Activated naive CD4-positive, alpha-beta T cell (primary cell): Measurements from ENCODE around the gene CST3.
"Not testable (repeated sequence)": the region's sequence is repeated elsewhere in the genome, so short reads cannot be mapped to it uniquely, and the experiment has no call there.

ENCODE experiments used
- DNase-seq, 4 experiments: peaks; one replicate each; lab custom pipeline; 2025; lab: John Stamatoyannopoulos, UW

The CST3 gene

DNA sequence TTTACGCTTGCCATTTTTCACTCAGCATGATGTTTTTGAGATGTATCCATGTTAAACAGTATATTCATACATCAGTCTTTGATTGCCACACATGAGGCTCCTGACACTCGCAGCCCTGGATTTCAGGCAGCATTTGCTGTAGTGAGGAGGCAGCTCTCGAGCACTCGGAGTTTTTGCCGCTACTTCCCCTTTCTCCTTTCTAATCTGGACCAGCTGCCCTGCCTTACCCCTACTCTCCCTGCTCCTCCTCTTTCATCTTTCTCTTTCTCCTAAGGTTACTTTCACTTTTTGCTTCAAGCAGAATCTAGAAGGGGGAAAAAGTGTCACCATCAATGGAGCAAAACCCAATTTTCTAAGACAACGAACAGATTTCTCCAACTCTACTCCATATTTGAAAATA, 5.9 kb upstream of the CST3 start:
- DNase-seq, result no peak

DNA sequence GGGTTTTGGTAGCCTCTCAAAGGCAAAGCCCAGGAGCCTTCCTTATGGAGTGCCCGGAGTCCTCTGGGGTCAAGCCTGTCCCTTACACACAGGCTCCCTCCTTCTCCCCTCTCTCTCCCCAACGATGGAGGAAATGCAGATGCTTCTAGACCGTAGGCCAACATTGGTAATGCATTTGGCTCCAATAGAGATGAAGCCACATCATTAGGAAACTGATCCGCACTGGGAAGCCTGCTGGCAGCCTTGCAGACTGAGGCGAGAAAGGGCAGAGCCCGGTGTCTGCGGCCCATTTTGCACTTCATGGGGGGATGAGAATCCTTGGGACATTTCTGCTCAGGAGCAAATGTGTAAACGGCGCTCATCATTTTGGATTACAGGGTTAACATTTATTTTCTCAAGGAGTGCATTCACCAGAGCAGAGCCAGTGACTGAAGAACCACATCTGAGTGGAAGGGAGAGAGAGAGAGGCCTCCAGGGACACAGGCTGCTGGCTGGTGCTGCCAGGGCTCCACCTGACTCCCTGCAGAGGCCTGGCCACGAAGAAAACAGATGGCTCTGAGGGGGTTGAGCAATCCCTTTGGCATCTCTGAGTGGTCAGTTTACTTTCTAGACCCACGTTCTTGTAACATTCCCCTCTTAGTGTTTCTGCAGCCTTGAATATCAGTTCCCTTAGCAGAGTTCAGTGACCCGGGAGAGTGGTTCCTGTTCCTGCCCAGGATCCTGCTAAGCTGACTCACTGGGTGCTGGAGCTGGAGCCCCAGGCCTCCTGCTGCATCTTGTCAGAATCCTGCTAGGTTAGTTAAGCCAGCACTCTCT, 4.4 kb upstream of the CST3 start:
- no peak for DNase-seq

DNA sequence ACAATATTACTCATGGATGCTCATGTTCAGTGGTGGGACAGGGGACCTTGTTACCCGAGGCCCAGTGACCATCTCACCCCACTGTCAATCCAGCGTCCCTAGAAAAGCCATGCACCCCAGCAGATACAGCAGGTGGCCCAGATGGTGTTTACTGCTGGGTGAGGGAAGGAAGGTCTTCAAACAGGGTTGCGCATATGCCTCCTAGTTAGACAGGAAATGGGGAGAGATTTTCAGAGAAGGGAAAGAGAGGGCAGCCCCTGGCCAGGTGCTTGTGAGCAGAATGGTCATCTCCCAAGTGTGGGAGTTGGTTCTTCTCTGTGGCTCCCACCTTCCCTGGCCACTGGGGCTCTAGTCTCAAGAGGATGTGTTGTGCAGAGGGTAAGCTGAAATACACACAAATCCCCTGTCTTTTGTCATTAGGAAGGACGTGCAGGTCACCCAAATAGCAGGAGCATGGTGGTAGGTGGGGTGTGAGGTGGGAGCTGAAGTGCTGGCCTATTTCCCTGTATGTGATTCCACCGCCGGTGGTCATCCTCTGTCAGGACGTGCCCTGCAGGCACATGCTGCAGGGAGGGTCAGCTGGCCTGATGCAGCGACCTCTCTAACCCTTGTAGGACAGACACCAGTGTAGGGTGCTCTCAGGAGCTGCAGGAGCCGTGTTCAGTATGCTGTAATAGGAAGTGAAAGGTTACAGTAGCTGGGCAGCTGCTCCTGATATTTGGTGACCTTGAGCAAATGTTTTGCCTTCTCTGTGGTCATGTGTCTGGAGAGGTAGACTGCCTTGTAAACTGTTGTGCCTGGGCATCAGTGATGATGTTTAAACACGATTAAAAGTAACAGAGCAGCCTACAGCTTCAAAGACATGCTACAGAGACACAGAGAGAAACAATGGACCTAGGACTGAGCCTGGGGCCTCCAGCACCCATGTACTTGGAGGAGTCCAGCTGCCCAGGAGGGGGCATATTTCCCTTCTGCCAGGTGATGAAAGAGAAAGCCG, 3.2 kb upstream of the CST3 start:
- DNase-seq, result no peak

DNA sequence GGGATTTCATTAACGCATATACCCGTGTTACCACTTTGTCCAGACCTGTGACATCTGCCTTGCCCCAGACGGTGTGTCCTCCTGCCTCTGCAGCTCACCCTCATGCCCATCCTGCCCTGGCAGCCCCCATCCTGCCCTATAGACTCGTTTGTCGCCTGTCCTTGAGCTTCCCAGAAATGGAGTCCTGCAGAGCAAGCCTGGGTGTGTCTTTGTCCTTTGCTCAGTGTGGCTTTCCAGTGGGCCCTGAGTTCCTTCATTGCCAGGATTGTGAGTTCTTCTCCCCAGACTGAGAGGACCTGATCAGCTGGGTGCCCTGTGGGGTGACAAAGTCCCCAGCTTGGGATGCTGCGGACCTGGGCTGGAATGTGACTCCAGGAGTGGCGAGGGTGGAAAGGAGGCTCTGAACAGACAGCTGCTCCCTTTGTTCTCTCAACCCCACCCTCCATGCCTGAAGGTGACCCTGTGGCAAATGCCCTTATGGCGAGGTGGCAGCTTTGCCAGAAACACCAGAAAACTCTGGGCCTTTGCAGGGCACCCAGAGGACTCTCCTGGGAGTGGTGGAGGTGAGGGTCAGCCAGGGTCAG, 2.4 kb upstream of the CST3 start:
- no peak for DNase-seq

DNA sequence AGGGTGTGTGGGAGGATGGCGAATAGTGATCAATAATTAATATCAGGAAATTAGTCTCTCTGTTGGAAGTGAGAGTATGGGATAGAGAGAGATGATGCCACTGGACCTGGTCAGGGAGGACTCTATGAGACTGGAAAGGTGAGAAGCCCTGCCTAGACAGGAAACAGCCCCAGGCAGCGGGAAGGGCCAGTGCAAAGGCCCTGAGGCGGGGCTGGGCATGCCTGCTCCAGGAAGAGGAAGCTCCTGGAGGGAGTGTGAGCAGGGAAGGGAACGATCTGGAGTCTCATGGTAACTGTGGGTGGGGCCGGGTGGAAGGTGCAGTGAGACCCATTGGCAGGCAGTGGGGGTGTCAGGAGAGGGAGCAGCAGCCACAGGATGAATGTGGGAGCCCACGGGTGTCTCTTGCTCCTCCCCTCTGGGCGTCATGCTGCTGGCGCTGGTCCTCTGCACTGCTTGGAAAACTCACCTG, 1.8 kb upstream of the CST3 start:
- DNase-seq, result no peak

DNA sequence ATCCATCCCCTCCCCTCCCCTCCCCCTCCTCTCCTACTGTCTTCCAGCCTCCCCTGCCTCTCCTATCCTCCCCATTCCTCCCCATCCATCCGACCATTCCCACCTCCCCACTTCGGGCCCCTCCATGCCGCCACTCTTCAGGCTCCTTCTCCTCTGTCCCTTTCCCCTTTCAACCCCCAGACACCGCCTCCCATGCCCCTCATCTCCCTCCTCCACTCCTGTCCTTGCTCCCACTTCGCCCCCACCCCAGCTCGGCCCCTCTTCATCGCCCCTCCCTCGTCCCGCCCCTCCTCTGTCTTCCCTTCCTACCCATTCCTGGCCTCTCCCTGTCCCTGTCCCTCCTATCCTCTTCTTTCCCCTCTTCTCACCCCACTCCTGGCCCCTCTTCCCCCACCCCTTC, 554 bp upstream of the CST3 start:
- DNase-seq, result no peak

DNA sequence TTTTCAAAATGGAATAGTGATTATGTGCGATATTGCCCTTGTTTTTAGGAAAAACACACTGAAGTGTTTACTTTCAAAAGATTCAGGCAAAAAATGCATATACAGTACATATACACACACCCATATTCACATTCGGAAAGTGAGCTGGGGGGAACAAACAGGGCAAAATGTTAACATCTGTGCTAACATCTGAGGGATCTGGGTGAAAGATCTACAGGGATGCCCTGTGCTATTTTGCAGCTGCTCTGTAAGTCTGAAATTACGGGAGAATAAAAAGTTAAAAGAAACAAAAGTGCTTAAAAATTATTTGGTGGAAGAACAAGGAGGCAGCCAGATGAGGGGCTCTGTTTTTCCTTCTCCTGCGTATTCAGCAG, 860 bp downstream of the CST3 start:
- no peak for DNase-seq

DNA sequence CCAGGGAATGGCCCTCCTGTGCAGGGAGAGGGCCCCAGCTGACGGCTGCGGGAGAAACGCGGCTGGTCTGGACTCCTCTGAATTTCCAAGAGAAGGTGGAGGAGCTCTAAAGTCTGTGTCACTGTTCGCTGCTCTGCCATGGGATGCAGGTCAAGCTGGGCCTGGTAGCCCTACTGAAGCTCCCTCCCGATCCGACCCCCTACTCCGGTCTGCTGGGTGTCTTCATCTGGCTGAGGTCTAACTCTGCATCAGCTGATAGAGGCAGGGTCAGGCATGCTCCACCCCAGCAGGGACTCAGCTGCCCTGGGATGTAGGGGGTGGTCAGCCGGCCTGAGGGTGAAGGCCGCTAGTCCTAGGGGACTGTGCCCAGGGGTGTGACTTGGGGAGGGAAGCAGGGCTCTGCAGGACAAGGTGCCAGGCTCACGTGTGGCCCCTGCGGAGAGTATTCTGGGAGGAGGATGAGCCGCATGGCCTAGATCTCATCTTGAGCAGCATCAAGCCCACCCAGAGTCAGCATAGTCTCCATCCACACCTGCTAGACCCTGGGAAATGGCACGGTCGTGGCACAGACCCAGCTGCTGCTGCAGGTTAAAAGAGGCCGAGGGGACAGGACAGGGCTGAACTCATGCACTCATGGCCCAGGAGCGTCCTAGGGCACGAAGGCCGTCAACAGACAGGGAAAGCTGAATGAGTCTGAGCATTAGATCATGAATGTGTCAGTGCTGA, 1.4 kb downstream of the CST3 start:
- DNase-seq, result no peak

DNA sequence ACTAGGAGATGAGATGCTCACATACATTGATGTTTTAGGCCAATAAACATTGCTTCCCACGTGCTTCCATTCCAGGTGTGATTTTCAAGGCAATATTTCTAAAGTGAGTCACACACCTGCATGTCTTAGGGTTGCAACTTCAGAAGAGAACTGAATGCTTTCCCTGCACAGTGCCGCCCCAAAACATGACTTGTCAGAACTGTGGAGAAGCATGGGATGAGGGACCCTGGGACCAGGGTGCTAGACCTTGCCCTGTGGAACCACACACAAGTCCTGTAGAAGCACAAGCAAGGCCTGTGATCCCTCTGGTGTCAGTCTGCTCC, 2.0 kb downstream of the CST3 start:
- not testable (repeated sequence) for DNase-seq

DNA sequence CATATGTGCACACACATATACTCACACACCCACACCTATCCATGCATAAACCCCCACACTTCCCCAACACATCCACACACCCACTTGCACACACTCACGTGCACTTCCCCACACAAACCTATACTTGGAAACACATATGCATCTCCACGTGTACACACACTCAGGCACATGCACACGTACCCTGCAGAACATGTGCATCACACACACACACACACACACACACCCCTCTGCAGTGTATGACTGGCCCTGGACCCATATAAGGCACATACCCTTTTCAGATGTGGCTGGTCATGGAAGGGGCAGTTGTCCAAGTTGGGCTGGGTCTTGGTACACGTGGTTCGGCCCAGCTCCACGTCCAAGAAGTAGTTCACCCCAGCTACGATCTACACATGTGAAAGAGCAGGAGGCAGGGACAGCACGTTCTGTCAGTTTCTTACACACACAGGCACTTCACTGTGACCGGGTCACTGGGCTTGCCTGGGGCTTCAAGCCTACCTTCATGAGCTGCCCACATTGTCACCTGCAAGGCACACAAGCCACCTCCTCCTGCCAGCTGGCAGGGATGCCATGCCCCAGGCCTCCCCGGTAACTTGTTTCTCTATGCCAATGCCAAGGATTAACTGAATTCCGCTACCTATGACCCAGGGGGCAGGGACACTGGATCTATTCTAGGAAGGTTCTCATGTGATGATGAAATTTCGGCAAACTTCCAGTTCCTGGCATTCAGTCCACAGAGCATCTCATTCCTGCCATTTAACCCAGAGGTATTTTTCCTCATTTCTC, 2.6 kb downstream of the CST3 start:
- no peak for DNase-seq

DNA sequence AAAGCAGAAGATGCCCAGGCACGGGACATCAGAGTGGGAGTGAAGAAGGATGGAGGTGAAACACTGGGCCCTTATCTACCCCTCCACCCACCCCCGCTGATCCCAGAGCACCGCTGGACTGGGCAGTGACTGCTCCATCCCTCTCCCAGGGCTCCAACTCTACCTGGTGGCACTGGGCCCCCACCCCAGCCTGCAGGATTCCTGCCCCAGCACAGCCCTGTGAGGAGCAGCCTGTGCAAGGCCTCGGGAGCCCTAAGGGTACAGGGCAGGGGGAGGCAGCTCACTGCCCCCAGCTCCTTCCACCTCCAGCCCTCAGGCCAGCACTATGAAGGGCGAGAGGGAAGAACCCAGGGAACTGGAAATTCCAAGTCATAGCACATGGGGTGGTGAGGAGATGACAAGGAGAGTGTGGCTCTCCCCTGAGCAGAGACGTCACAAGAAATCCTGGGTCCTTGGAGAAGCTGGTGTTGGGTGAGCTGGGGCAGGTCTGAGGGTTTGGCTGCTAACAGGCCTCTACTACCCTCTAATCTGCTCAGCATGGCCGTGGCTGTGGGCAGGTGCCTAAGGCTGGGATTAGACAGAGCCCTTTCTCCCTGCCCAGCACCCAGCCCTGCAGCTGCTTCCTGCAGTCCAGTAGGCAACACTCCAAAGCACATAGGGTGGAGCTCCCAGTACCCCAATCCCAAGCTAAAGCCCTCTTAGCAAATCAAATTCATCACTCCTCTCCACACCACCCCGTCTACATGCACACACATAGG, 3.5 kb downstream of the CST3 start:
- DNase-seq, result no peak

DNA sequence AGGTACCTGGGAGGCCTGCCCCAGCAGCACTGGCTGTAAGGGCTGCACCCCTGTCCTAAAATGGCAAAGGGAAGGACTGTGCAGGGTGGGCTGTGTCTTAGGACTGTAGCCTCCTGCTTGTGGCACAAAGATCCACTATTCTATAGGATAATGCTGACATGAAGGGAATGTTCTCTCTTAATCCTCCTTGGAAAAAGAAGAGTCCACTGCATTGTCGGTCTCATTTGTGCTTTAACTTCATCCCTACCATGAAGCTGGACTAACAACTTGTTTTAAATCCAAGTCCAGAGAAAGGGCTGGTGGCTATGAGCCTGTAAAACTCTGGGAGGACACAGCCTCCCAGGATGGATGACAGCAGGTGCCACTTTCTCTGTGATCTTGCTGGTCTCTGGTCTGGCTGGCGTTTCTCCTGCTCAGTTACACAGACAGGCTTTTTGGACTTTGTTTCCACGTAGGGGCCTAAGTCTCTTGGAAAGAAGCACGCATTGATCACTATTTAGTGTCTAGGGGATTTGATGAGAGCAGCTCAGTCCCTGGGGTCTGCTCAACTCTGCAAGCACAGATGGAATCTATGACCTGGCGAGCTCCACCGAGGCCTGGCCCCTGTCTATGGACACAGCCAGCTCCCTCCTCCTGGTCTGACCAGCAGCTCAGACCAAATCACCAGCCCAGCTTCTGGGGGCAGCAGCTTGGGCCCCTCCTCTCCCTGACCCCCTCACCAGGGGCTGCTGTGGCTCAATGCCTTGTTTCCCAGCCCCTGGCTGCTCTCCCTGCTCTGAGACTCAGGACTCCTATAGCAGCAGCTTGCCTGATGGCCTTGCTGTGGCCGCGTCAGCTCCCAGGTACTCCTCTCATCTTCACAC, 4.8 kb downstream of the CST3 start:
- no peak for DNase-seq

DNA sequence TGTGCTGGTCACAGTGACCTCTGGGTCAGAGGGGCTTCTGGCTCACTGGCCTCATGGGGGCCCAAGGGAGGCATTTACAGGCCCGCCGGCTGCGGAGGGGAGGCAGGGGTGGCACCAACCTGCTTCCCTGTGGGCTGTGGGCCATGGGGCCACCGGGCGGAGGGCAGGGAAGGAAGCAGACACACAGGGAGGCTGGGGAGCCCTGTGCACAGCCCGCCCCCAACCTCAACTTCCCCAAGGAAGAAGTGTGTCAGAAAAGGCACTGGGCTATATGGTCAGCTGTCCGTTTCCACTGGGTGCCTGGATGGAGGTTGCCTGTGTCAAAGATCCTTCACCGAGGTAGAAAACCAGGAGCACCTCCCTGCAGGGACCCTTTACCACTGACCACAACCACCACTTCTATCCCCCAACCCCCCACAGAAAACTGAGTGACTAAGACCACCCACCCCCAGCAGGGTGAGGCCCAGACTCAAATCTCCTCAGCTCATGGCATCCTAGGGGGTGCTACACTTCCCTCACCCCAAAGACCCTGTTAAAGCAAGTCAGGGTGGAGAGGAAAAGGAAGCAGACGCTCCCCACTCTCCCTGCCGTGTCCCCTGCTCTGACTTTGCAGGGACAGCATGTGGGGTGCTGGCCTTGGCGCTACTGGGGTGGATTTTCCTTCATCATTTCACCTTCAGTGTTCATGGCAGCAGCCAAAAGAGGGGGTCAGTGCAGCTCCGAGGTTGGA, 5.6 kb downstream of the CST3 start:
- no peak for DNase-seq

DNA sequence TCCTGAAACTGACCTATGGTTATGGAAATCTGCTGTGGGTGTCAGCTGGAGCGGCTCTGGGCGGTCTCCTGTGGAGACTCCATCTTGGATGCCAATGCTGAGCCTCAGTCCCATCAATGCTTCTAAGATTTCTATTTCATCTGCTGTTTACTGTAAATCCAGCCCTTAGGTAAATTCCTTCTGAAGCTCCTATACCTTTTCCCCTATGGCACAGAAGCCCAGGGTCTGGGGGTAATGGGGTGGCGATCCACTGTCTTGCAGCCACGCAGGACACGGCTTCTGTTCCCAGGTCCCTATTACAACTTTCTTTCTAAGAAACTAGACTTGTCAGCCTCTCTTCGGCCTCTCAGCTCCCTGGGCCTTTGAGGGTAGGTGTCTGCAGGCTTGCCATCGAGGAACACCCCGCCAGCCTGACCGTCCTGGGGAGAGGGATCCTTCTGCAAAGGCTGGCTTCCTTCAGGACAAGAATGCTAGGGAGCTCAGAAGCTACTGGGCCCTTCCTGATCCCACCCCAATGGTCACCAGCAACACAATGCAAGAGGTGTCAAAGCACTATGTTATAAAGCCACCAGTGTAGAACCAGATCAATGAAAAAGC, 6.4 kb downstream of the CST3 start:
- DNase-seq, result no peak

DNA sequence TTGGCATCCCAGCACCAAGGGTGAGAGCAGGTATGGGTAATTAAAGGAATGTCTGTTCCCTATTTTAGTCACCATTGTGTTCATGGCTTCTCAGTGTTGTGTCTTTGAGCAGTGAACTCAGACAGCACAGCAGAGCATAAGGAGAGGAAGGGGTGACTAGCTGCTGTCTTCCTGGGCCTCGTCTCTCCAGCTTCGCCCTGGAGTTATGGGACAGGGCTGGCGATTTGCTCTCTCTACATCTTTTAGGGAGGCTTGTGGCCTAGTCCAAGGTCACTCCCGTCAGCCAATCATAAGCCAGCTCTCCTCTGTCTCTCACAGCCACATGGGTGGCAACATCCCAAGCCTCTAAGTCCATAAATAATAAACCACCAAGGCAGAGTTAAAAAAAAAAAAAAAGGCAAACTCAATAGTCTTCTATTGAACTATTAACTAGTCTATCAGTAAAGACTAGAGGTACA, 7.3 kb downstream of the CST3 start:
- DNase-seq, result no peak

DNA sequence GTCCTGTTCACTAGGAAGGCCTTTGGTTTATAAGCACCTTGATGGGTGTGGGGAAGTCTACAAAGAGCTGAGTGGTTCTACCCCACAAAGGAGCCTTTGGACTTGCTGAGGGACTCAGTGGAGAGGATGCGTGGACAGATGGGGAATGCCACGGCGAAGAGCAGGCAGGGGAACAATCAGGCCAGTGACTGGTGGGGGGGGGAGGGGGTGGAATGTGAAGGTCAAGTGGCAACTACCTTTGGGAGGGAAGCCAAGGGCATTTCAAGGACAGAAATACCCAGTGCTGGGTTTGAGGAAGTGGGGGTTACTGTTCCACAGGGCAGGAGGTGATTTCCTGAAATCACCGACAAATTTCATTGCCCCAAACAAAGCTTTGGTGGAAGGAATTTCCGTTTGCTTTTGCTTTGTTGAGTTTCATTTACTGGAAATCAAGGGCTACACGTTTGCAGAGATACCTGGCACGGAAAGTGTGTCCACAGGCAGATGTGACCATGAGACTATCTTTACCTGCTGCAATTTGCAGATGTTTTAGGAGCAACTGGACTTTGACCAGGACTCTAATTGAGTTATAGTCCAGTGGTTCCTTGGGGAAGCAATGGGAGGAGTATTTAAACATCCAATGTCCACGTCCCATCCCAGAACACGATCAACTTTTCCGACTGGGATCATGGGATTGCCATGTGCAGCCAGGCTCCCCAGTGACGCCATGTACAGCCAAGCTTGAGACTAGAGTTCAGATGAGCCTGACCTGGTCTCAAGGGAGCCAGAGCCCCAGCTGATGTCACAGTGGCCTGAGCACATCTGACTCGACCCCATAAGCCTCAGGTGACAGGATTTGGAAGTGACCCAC, 8.0 kb downstream of the CST3 start:
- no peak for DNase-seq

DNA sequence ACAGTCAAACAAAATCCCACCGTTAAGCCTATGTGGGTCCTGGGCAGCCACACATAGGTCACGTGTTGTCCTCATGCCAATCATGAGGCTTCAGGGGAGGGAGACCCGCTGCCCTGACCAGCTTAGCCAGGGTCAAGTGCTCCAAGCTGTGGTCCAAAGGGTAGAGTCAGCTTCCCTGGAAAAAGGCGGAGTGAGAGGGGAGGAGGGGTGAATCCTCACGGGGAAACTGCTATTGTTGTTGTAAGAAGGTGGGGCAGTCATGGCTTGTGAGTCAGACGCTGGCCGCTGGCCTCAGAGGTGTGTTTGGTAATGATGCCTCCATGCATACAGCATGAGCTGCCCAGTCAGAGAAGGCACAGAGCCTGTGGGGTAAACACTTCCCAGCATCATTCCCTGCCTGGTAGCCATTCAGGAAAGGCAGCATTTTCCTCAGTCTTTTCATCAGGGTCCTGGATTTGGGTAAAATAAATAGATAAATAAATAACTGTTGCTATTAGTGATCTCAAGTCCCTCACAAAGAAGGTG, 8.7 kb downstream of the CST3 start:
- DNase-seq, result no peak
